Astrocyte (in vitro differentiated cells and primary cell): ENCODE data around the gene KRT31.

Source experiments
- EZH2 ChIP-seq: IDR thresholded peaks from 2 replicates; pipeline ENCODE4 v1.6.1; 2012; ENCODE audit warnings: mild to moderate bottlenecking, low read length, inconsistent platforms; ENCODE audit not compliant: insufficient read depth
- TF ChIP-seq, protein P1 (sequence below): IDR thresholded peaks from 2 replicates; pipeline ENCODE4 v1.5.1; 2011; ENCODE audit warnings: low read depth, mild to moderate bottlenecking, inconsistent platforms, low read length, moderate library complexity; ENCODE audit not compliant: insufficient read depth

DNA sequence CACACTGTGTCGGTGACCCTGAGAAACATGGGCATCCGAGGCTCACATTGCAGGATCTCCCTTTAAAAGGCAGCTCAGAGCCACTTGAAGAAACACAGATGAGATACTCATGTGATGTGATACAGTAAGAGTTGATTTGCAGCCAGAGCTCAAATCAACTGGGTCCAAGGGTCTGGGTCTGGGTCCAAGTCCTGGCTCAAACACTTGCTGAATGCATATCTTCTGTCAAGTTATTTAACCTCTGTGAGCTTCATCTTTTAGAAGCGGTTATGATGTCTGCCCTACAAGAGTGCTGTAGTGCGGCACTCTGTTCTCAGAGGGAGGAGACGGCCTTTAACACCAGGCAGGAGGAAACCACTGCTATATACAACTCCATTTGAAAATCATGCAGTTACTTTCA, 37.0 kb upstream of the KRT31 start:
- TF ChIP-seq, protein P1, sequence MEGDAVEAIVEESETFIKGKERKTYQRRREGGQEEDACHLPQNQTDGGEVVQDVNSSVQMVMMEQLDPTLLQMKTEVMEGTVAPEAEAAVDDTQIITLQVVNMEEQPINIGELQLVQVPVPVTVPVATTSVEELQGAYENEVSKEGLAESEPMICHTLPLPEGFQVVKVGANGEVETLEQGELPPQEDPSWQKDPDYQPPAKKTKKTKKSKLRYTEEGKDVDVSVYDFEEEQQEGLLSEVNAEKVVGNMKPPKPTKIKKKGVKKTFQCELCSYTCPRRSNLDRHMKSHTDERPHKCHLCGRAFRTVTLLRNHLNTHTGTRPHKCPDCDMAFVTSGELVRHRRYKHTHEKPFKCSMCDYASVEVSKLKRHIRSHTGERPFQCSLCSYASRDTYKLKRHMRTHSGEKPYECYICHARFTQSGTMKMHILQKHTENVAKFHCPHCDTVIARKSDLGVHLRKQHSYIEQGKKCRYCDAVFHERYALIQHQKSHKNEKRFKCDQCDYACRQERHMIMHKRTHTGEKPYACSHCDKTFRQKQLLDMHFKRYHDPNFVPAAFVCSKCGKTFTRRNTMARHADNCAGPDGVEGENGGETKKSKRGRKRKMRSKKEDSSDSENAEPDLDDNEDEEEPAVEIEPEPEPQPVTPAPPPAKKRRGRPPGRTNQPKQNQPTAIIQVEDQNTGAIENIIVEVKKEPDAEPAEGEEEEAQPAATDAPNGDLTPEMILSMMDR: no peak
- no peak for TF ChIP-seq EZH2
